GM19468 (cell line): ENCODE results near the gene SPC24.
"Not testable (repeated sequence)": the region's sequence is repeated elsewhere in the genome, so short reads cannot be mapped to it uniquely, and the experiment has no call there.

Source experiments
- ATAC-seq: cut with Tn5 transposase; IDR thresholded peaks from one replicate; pipeline ENCODE4 v1.9.1; 2021; ENCODE audit warnings: mild to moderate bottlenecking, moderate library complexity, moderate number of reproducible peaks; ENCODE audit not compliant: unreplicated experiment; ENCODE audit errors: extremely low read depth

SPC24 gene

DNA sequence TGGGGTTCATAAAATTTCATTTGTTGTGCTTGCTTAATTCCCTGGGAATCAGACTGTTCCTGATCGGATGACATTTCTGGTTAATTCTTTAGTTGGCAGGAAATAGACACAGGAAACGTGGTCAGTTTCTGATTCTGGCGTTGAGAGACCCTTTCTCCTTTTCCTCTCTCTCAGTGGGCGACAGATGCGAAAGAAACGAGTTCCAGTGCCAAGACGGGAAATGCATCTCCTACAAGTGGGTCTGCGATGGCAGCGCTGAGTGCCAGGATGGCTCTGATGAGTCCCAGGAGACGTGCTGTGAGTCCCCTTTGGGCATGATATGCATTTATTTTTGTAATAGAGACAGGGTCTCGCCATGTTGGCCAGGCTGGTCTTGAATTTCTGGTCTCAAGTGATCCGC, 55.5 kb downstream of the SPC24 start:
- no peak for ATAC-seq

DNA sequence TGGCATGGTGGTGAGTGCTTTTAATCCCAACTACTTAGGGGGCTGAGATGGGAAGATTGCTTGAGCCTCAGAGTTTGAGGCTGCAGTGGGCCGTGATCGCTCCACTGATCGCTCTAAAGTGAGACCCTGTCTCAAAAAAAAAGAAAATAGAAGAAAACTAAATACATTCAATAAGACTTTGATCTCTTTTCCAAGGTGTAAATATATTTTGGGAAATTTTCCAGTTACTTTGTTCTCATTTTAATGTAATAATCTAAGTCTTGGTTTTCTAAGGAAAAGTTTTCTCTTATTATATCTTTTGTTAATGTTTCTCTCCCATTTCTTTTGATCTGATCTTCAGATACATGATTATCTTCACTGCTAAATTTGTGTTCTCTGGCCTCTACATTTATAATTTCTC, 56.7 kb downstream of the SPC24 start:
- ATAC-seq, result no peak

DNA sequence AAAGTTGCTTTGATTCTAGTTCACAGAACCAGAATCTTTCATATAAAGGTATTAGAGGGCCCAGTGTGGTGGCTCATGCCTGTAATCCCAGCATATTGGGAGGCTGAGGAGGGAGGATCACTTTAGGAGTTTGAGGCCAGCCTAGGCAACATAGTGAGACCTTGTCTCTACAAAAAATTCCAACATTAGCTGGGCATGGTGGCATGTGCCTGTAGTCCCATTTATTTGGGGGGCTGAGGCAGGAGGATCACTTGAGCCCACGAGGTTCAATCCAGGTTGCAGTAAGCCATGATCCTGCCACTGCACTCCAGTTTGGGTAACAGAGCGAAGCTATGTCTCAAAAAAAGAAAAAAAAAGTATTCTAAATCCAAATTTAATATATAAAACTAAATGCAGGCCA, 57.3 kb downstream of the SPC24 start:
- no peak for ATAC-seq

DNA sequence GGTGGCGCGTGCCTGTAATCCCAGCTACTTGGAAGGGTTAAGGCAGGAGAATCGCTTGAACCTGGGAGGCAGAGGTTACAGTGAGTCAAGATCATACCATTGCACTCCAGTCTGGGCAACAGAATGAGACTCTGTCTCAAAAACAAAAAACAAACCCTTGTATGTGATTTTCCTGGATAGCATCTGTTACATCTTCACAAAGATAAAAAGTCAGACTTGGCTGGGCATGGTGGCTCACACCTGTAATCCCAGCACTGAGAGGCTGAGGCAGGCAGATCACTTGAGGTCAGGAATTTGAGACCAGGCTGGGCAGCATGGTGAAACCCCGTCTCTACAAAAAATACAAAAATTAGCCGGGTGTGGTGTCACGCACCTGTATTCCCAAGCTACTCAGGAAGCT, 58.2 kb downstream of the SPC24 start:
- not testable (repeated sequence) for ATAC-seq

DNA sequence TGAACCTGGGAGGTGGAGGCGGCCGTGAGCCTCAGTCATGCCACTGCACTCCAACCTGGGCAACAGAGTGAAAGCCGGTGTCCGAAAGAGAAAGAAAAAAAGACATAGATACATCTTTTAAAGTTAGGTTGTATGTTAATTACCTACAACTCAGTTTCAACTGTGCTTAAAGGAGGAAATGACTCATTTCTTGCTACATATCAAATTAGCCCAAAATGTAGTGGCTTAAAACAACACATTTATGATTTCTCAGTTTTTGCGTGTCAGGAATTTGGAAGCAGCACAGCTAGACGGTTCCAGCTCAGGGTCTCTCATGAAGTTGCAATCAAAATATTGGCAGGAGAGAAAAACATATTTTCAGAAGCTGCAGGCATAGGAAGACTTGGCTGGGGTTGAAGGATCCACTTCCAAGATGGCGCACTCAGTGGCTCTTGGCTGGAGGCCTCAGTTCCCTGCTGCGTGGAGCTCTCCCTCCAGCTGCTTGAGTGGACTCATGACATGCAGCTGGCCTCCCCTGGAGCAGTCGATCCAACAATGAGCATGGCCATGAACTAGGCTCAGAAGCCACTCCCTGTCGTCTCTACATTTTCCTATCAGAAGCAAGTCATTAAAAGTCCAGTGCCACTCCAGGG, 59.3 kb downstream of the SPC24 start:
- ATAC-seq, result peak; percentile 49
